GM19238 (cell line): ENCODE results near the gene ARHGAP40.
A peak's percentile ranks its signal among the peaks of the same experiment; 100 is the strongest.

Experiments
- DNase-seq: peaks from one replicate; pipeline ENCODE4 v3.0.0; 2011; ENCODE audit warnings: low spot score; ENCODE audit not compliant: insufficient read length

The ARHGAP40 gene

DNA sequence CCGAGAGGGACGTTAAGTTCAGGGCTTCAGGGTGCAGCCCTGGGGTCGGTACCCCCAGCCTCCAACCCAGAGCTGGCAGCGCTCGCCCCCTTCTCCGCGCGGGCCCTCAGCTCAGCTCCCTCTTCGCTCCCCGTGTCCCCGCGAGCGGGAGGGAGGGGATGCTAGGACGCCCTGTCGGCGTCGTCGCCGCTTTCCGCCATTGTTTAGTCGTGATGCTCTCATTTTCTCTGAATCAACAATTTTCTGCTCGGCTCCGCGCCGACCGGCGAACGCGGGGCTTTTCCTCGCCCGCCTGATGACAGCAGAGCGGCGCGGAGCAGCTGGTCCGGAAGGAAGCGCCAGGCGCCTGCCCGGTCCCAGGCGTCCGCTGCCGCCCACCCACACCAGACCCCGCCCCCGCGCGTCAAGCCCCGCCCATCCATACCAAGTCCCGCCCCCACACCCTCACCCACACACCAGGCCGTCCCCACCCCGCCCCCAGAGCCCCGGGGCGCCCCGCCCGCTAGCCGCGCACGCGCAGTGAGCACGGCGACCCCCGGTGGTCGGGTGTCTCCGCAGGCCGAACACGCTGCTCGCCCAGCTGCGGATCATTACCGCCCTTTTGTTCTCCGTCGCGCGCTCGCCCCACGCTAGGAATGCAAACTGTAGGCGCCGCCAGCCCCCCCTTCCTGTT, 72.6 kb downstream of the ARHGAP40 start:
- peak; percentile 51 for DNase-seq

GRCh38 chr20:38674765-38675133, 73.1 kb downstream of the ARHGAP40 start:
- no peak for DNase-seq

DNA sequence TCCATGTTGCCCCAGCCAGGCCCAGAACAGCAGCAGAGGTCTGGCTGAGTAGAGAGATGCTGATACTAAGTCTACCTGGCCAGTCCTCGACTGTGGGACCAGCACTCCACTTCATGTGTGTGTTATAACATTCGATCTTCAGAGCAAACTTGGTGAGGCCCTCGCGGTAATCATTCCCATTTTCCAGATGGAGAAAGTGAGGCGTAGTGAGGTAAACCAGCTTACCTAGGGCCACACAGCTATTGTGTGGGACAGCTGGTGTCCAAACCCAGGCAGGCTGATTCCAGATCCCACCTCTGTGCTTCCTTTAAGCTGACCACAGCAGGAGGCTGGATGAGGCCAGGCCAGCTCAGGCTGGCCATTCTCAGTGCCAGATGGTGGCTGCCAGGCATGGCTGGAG, 75.0 kb downstream of the ARHGAP40 start:
- DNase-seq, result no peak

DNA sequence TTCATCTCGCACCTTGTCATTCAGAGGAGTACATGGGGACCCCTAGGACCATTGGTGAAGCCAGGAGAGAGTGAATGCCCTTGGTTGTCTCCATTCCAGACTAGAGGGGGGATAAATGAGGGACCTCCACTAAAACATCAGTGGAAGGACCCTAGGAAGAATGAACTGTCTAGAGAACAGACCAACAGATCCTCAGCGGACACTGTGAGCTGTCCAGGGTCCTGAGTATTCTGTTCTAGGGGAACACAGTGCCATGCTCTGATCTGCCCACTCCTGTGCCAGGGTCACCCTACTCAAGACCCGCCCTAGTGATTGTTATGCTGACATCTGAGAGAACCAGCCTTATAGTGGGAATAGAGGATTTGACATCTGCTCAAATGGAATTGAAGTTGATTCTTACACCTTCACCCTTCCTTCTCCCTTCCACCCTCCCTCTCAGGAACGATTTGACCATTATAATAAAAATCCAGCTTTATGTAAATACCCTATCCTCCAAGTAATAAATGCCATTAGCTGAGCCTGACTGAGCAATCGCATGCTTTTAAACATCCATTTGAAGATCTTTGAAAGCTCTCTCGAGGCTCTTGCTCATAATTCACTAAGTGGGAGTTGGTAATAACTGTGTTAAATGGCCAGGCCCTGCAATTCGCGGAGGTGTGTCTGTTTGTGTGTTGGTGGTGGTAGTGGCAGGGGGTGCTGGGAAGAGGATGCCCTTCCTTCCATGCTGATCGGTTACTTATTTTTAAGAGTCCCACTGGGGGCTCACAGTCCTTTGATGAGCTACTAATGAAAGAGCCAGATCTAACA, 79.1 kb downstream of the ARHGAP40 start:
- DNase-seq, result no peak

DNA sequence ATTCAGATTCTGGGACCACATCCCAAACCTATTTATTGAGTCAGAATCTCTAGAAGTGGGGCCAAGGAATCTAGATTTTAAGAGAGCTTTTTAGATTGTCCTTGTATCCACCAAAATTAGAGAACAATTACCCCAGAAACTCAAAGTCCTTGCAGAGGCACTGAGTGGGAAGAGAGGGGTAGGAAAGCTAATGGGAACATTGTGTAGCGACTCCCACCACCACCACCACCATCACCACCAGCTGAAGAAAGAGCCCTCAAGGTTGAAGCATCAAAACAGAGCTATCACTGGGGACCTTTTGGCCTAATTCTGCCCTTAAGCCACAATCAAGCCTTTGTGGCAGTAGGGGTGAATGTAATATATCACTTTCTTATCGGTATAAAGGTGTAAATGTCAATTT, 83.7 kb downstream of the ARHGAP40 start:
- no peak for DNase-seq

GRCh38 chr20:38685853-38686473, 84.4 kb downstream of the ARHGAP40 start:
- no peak for DNase-seq

- DNase-seq, result peak; percentile 17
Measured at GRCh38 chr20:38692436-38693411, 91.1 kb downstream of the ARHGAP40 start.

DNA sequence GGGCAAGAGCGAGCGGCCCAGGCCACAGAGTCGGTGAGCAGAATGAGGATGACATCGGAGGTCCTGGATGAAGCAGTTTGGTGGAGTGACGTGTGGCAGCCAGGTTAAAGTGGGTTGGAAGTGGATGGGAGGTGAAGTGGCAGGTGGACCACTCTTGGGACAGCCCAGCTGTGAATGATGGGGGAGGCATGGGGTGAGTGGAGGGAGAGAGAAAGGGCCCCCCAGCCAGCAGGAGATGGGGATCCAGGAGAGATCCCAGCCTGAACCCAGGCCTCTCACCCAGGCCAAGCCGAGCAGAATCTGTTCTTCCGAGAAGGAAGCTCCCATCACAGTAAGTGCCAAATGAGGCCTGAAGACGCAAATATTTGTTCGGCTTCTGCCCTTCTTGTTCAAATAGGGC, 95.7 kb downstream of the ARHGAP40 start:
- no peak for DNase-seq

DNA sequence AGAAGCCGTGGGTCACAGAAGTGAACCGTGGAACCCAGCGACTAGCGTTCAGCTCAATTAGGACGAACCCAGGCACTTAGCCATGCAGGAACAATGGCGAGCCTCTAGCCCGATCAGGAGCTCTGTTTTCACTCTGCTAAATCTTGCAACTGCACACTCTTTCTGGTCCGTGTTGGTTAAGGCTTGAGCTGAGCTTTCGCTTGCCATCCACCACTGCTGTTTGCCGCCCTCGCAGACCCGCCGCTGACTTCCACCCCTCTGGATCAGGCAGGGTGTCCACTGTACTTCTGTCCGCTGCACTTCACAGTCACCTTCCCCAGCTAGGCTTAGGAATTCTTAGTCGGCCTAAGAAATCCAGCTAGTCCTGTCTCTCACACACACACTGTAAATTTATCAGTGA, 96.9 kb downstream of the ARHGAP40 start:
- no peak for DNase-seq

GRCh38 chr20:38700141-38700540, 98.5 kb downstream of the ARHGAP40 start:
- no peak for DNase-seq
